GM19240 (cell line): ENCODE results near the gene AFF2.

Experiments used
- DNase-seq: peaks from one replicate; pipeline ENCODE4 v3.0.0; 2011; ENCODE audit warnings: low spot score; ENCODE audit not compliant: insufficient read length

The AFF2 gene

GRCh38 chrX:148580016-148580415 lies 79.6 kb downstream of the AFF2 start:
- DNase-seq, result no peak

- DNase-seq, result no peak
These were observed 81.9 kb downstream of the AFF2 start for GRCh38 chrX:148582353-148582752.

- no peak for DNase-seq
These were observed 88.4 kb downstream of the AFF2 start for GRCh38 chrX:148588649-148589310.

GRCh38 chrX:148592595-148592994 lies 92.2 kb downstream of the AFF2 start:
- DNase-seq, result no peak

- DNase-seq, result no peak
These were observed 92.7 kb downstream of the AFF2 start for GRCh38 chrX:148593146-148593545.

- no peak for DNase-seq
These were observed 93.6 kb downstream of the AFF2 start for GRCh38 chrX:148593987-148594386.

- no peak for DNase-seq
These were observed 99.0 kb downstream of the AFF2 start for GRCh38 chrX:148599404-148599803.

- no peak for DNase-seq
These were observed 99.7 kb downstream of the AFF2 start for GRCh38 chrX:148600131-148600530.

GRCh38 chrX:148600581-148600980 lies 100.2 kb downstream of the AFF2 start:
- DNase-seq, result no peak

GRCh38 chrX:148601034-148601433 lies 100.6 kb downstream of the AFF2 start:
- DNase-seq, result no peak

- DNase-seq, result no peak
These were observed 109.3 kb downstream of the AFF2 start for GRCh38 chrX:148609515-148610327.

- DNase-seq, result no peak
These were observed 109.9 kb downstream of the AFF2 start for GRCh38 chrX:148610328-148610698.

- DNase-seq, result no peak
These were observed 111.6 kb downstream of the AFF2 start for GRCh38 chrX:148611993-148612392.

GRCh38 chrX:148612431-148612830 lies 112.0 kb downstream of the AFF2 start:
- DNase-seq, result no peak

- no peak for DNase-seq
These were observed 113.2 kb downstream of the AFF2 start for GRCh38 chrX:148613636-148614035.

- no peak for DNase-seq
These were observed 115.1 kb downstream of the AFF2 start for GRCh38 chrX:148615491-148615890.

GRCh38 chrX:148618470-148619445 lies 118.3 kb downstream of the AFF2 start:
- DNase-seq, result no peak

- DNase-seq, result no peak
These were observed 119.6 kb downstream of the AFF2 start for GRCh38 chrX:148620023-148620422.

- DNase-seq, result no peak
These were observed 124.6 kb downstream of the AFF2 start for GRCh38 chrX:148624951-148625474.

- DNase-seq, result no peak
These were observed 128.2 kb downstream of the AFF2 start for GRCh38 chrX:148628621-148629020.

- no peak for DNase-seq
These were observed 129.0 kb downstream of the AFF2 start for GRCh38 chrX:148629434-148629833.

GRCh38 chrX:148632444-148632843 lies 132.0 kb downstream of the AFF2 start:
- no peak for DNase-seq
